Esophagus muscularis mucosa (tissue), 3 donors: ENCODE data around the gene SSC5D.

ENCODE experiments used
- POLR2A ChIP-seq: fragments of 450-650 bp; IDR thresholded peaks from one replicate; pipeline ENCODE4 v1.6.1; 2017; ENCODE audit warnings: antibody characterized with exemption, moderate library complexity, mild to moderate bottlenecking, low read depth
- TF ChIP-seq, protein P1 (sequence below), 3 experiments: fragments of 200-600 bp in 2 of 3; fragments of 450-650 bp in 1 of 3; sonication (generic) in 2 of 3; IDR thresholded peaks; one replicate each; pipeline ENCODE4 v1.5.1; 2017 to 2019; ENCODE audit warnings: antibody characterized with exemption in 3 of 3, mild to moderate bottlenecking in 2 of 3, moderate library complexity in 1 of 3

DNA sequence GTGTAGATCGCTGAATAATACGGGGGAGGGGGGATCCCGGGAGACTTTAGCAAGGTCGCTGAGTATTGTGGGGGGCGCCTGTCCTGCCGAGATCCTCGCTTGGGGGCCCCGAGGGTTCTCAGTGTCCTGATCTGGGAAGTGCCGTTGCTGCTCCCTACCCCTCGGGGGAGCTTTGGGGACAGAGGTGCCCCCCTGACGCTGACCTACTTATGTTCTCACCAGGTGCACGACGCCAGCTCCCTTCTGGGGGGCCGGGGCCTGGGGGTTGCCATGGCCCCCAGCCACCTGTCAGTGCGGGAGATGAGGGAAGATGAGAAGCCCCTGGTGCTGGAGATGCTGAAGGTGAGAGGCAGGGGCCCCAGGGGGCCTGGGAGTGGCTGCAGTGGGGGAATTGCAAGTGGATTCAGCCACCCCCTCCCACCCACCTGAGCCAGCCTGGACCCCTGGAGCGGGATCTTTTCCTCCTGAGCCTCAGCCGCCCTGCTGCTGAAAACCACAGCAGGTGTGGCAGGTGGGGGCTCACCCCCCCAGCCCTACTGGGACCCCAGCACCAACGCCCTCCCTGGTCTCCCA is 2.7 kb upstream of the SSC5D start:
- TF ChIP-seq, protein P1, sequence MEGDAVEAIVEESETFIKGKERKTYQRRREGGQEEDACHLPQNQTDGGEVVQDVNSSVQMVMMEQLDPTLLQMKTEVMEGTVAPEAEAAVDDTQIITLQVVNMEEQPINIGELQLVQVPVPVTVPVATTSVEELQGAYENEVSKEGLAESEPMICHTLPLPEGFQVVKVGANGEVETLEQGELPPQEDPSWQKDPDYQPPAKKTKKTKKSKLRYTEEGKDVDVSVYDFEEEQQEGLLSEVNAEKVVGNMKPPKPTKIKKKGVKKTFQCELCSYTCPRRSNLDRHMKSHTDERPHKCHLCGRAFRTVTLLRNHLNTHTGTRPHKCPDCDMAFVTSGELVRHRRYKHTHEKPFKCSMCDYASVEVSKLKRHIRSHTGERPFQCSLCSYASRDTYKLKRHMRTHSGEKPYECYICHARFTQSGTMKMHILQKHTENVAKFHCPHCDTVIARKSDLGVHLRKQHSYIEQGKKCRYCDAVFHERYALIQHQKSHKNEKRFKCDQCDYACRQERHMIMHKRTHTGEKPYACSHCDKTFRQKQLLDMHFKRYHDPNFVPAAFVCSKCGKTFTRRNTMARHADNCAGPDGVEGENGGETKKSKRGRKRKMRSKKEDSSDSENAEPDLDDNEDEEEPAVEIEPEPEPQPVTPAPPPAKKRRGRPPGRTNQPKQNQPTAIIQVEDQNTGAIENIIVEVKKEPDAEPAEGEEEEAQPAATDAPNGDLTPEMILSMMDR (IDR thresholded peaks at IDR 0.05) = no peak
- no peak for TF ChIP-seq POLR2A
